NCI-H146 treated with DMSO at 0.1 percent for 48 hours (cell line): ENCODE measurements around the gene VWF.
"Not testable (repeated sequence)": the region's sequence is repeated elsewhere in the genome, so short reads cannot be mapped to it uniquely, and the experiment has no call there.

ENCODE experiments used
- DNase-seq: peaks from one replicate; lab custom pipeline; 2025; ENCODE audit not compliant: unreplicated experiment; lab: John Stamatoyannopoulos, UW

The VWF gene

GRCh38 chr12:6106218-6106617 is 18.3 kb downstream of the VWF start:
- DNase-seq: no peak

- no peak for DNase-seq
Measured at GRCh38 chr12:6104842-6105241, 19.6 kb downstream of the VWF start.

DNA sequence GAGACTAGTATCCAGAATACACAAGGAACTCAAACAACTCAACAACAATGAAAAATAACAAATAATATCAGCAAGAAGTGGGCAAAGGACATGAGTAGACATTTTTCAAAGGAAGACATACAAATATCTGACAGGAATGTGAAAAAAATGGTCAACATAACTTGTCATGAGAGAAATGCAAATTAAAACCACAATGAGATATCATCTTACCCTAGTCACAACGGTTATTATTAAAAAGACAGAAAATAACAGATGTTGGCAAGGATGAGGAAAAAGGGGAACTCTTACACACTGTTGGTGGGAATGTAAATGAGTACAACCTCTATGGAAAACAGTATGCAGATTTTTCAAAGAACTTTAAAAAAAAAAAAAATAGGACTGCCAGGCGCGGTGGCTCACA is 20.4 kb downstream of the VWF start:
- DNase-seq: no peak

- DNase-seq: not testable (repeated sequence)
Measured at GRCh38 chr12:6102021-6102420, 22.4 kb downstream of the VWF start.

DNA sequence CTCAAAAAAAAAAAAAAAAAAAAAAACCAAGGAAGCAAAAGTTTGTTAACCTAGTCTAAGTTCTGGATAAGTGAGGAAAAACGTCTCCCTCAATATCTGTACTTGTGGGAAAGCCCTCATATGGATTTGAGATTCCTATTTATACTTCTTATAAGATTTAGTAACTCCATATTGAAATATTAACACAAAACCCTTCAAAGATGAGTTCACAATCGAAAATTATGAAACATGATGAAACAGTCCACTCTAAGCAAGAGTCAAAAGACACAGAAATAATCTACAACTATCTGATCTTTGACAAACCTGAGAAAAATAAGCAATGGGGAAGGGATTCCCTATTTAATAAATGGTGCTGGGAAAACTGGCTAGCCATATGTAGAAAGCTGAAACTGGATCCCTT is 25.2 kb downstream of the VWF start:
- no peak for DNase-seq

- no peak for DNase-seq
Measured at GRCh38 chr12:6097411-6097810, 27.1 kb downstream of the VWF start.

GRCh38 chr12:6096527-6096926 is 27.9 kb downstream of the VWF start:
- no peak for DNase-seq

DNA sequence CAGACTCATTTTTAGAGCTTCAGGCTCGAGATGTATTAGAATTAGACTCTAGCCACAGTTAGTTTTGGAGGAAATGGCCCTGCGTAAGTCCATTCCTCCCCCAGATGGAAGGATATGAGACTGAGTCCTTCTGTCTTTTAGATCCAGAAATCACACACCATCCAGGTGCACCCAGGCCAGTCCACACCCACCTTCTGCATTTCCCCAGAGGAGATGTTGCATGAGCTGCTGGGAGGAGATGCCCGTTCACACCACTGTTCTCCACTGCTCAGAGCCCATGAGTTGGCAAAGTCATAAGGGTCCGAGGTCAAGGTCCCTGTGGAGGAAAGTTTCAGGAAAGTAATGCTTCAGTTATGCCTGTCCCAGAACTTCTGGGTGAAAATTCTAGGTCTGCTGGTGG is 29.2 kb downstream of the VWF start:
- no peak for DNase-seq

DNA sequence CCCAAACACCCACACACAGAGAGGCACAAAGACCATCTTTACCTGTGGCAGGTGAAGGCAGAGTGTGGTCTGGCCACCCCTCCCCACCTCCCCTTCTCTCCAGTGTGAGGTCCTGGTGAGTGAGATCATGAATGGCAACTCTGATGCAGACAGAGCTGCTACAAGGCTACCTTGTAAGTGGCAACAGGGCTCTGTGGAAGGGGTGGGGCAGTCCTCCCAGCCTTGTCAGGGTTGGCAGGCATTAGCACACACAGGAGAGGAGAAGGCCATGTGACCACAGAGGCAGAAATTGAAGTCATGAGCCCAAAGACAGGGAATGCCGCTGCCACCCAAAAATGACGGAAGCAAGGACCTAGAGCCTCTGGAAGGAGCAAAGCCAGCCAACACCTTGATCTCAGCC is 30.7 kb downstream of the VWF start:
- no peak for DNase-seq

GRCh38 chr12:6092784-6093722 is 31.4 kb downstream of the VWF start:
- no peak for DNase-seq

DNA sequence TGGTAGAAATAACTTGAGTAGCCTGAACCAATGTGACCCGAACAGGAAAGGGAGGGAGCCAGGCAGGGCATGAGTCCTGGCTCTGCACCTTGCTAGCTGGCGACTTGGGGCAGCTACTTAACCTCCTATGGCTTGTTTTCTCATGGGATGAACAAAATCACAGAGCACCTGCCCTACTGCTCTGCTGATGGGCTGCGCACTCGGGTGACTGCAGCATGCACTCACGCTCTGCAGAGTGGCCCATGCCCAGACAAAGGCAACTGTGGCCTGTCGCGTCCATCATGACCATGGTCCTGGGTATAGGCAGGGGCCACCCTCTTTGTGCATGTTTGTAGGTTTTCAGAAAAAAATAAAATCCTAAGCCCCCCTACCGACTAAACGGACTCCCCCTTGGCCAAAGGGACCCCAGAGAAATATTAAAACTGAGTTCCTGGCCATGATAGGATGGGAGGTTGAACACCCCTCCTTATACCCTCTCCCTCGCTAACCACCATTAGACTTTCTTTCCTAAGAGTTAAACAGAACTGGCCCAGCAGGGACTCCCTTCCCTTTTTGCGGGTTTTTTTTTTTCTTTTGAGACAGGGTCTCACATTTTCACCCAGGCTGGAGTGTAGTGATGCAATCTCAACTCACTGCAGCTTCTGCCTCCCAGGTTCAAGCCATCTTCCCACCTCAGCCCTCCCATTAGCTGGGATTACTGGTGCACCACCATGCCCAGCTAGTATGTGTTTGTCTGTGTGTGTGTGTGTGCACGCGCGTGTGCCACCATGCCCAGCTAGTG is 32.5 kb downstream of the VWF start:
- no peak for DNase-seq

DNA sequence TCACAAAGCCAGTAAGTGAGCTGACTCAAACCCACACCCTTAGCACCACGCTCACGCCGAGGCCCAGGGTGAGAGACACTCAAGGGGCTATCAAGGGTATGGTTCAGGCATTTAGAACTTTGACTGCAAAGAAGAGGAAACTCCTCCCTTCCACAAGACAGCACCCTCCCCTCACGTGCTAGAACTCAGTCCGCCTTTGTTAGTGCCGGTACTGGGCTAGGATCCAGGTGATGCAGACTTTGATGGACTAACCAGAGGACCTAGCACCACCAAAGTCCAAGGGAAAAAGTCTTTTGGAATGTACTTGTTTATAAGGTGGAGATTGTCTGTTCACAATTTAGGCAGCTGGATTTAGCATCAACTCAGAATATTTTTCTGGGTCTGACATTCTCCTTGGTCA is 33.7 kb downstream of the VWF start:
- no peak for DNase-seq

DNA sequence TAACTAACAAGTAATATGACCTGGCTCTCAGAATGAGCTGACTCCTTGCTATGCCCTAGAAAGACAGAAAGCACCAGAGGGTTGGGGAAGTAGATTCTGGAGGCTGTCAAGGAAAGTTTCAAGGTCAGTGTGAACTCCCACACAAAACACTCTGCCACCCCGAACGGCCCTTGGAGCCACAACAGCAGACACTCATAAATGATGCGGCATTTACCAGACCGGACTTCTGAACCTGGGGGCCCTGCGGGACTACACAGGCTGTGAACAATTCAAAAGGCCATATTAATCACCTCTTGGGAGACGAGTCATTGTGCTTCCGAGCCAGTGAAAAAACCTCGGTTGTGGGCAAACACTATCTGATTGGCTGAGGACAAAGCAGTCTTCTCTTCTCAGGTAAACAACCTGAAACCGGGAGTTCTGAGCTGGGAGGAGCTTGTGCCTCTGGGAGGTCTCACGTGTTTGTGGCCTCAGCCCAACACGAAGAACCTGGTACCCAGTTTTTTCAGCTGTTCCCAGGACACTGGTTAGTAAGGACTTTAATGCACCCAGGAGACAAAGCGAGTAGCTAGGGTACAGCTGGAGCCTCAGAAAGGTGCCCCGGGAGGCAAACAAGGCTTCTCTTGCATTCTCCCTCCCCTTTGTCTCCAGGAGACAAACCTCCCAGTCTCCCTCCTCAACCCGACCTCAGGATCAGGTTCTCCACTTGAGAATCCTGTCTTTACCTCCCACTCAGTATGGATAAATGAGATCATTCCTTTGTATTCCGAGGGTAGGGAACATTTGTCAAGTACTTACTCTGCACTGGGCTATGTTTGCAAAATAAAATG is 35.3 kb downstream of the VWF start:
- peak; percentile 82 for DNase-seq

GRCh38 chr12:6086316-6086715 is 38.2 kb downstream of the VWF start:
- DNase-seq: no peak

DNA sequence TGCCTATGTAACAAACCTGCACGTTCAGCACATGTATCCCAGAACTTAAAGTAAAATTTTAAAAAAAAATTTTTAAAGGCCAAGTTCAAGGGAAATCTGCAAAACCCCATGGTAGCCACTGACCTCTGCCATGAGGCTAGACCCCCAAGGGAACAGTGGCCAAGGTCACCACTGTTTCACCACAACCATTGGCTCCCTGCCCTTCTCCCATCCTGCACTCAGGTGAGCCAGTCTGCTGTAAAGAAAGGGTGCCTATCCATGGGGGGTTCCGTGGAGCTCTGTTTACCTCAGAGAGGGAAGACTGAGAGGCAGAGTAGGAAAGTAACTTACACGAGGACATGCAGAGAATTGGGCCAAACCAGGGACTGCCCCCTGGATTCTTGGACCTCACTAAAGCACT is 38.6 kb downstream of the VWF start:
- DNase-seq: no peak

GRCh38 chr12:6084969-6085450 is 39.5 kb downstream of the VWF start:
- DNase-seq: no peak

- no peak for DNase-seq
Measured at GRCh38 chr12:6084261-6084968, 40.1 kb downstream of the VWF start.

DNA sequence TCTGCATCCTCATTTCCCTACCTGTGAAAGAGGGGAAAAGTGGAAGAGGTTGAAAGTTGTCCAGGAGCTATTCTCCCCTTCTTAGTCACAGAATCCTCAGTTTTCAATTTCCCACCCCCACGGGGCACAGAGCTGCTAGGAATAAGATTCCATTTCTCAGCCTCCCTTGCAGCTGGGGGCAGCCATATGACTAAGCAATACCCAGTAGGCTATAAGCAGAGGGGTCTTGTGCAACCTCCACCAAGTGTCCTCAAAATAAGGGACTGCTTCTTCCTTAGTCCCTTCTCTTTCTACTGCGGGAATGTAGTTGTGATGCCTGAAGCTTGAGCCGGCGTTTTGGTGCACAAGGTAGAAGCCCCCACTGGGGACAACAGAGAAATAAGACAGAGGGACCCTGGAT is 40.9 kb downstream of the VWF start:
- DNase-seq: no peak

GRCh38 chr12:6082613-6083012 is 41.9 kb downstream of the VWF start:
- DNase-seq: no peak
